Measurements from ENCODE around the gene OR6J1.

GRCh38 chr14:22641846-22642245 is 2.3 kb downstream of the OR6J1 start:
- TF ChIP-seq CTCF (IDR thresholded peaks at IDR 0.05) = no peak
- TF ChIP-seq POLR2A (IDR thresholded peaks at IDR 0.05) = no peak
- TF ChIP-seq POLR2AphosphoS5 (IDR thresholded peaks at IDR 0.05) = no peak
